Left ventricle myocardium inferior (tissue), 1 donor: ENCODE data around the gene ABR. TPM values are rescaled to one million over a fixed set of nuclear protein-coding genes. Genes with fewer than 3 reads are reported as not detected.
A peak's percentile ranks its signal among the peaks of the same experiment; 100 is the strongest.
"Not testable (repeated sequence)": the region's sequence is repeated elsewhere in the genome, so short reads cannot be mapped to it uniquely, and the experiment has no call there.

Experiments used
- DNase-seq: peaks from one replicate; pipeline ENCODE4 v3.0.0-alpha.2; 2020
- H3K27ac ChIP-seq: fragments of 200-600 bp; replicated peaks from 2 replicates; pipeline ENCODE4 v1.8.0; 2021
- H3K27me3 ChIP-seq: fragments of 200-600 bp; 2 replicates; pipeline ENCODE4 v1.8.0; 2021; ENCODE audit warnings: low read depth
- H3K36me3 ChIP-seq: fragments of 200-600 bp; 2 replicates; pipeline ENCODE4 v1.8.0; 2021
- H3K4me1 ChIP-seq: fragments of 200-600 bp; 2 replicates; pipeline ENCODE4 v1.8.0; 2021
- H3K4me3 ChIP-seq: fragments of 200-600 bp; 2 replicates; pipeline ENCODE4 v1.8.0; 2021; ENCODE audit warnings: mild to moderate bottlenecking, moderate library complexity
- H3K9me3 ChIP-seq: fragments of 200-600 bp; replicated peaks from 2 replicates; pipeline ENCODE4 v1.8.0; 2021
- intact Hi-C: fragments of 100-400 bp; cut with micrococcal nuclease; formaldehyde crosslinking; loops from one replicate; pipeline ENCODE4 v1.11.0; 2022
- total RNA-seq: library from RNA; stranded (reverse); fragmentation: NEBNext Ultra II Directional; extraction: Animal tissue kit (Norgen Biotek cat#: 25700); gene quantifications from one replicate; pipeline ENCODE4 v1.2.1, GENCODE V29; 2021
- TF ChIP-seq, protein P1 (sequence below): fragments of 200-600 bp; IDR thresholded peaks from 2 replicates; pipeline ENCODE4 v1.8.0; 2021; ENCODE audit warnings: antibody characterized with exemption, mild to moderate bottlenecking, borderline replicate concordance
- donor health status: DM: no; HTN: yes; CAD: no; lungs with severe emphysema.

ABR gene
- total RNA-seq, 1 donor from 2014 or later = 170 TPM

DNA sequence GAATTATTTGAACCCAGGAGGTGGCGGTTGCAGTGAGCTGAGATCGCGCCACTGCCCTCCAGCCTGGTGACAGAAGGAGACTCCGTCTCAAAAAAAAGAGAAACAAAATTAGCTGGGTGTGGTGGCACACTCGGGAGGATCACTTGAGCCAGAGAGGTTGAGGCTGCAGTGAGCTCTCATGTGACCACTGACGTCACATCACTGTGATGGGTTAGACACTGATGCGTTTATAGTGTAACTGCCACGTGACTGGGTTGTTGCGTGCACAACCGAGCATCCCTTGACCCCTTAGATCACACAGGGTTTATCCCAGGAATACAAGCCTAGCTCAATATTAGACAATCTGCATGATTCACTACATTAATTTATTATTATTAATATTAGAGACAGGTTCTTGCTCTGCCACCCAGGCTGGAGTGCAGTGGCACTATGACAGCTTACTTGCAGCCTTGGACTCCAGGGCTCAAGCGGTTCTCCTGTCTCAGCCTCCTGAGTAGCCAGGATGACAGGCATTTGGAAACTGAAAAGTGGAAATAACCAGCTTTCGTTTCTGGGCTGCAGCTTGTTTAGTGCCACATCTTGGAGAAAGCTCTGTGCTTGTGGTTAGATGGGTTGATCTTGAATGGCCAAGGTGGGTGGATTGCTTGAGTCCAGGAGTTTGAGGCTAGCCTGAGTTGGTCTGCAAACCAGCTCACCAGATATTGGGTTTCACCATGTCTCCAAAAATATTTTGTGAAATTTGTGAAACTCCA, 26.4 kb upstream of the ABR start:
- H3K27ac ChIP-seq = no peak overlapping the region
- no peak overlapping the region for H3K4me3 ChIP-seq
- TF ChIP-seq, protein P1, sequence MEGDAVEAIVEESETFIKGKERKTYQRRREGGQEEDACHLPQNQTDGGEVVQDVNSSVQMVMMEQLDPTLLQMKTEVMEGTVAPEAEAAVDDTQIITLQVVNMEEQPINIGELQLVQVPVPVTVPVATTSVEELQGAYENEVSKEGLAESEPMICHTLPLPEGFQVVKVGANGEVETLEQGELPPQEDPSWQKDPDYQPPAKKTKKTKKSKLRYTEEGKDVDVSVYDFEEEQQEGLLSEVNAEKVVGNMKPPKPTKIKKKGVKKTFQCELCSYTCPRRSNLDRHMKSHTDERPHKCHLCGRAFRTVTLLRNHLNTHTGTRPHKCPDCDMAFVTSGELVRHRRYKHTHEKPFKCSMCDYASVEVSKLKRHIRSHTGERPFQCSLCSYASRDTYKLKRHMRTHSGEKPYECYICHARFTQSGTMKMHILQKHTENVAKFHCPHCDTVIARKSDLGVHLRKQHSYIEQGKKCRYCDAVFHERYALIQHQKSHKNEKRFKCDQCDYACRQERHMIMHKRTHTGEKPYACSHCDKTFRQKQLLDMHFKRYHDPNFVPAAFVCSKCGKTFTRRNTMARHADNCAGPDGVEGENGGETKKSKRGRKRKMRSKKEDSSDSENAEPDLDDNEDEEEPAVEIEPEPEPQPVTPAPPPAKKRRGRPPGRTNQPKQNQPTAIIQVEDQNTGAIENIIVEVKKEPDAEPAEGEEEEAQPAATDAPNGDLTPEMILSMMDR = no peak
- intact Hi-C loops = no loop called here
- peaks cover 15% of the 10 kb centered on the region for H3K27me3 ChIP-seq
- DNase-seq = no peak
- peaks cover 8% of the 10 kb centered on the region for H3K4me1 ChIP-seq
- no peaks in the 10 kb centered on the region for H3K36me3 ChIP-seq
- no peaks in the 10 kb centered on the region for H3K9me3 ChIP-seq

DNA sequence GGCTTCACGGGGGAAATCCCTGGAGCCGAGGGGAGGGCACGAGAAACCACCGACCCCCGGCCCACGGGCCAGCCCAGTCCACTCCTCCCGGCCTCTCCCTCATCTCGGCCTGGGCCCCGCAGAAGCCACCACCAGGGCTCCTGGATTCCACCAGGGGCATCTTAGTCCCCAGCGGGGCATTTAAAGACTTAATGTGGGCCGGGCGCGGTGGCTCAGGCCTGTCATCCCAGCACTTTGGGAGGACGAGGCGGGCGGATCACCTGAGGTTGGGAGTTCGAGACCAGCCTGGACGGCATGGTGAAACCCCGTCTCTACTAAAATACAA, 24.1 kb upstream of the ABR start:
- DNase-seq = no peak
- Histone ChIP-seq H3K9me3 (no peaks in the 10 kb centered on the region), H3K27ac (peak overlapping the region; percentile 82), H3K36me3 (no peaks in the 10 kb centered on the region), H3K4me3 (peak overlapping the region; percentile 71), H3K4me1 (peaks cover 10% of the 10 kb centered on the region), H3K27me3 (no peaks in the 10 kb centered on the region)
- TF ChIP-seq, protein P1 = peak; percentile 29
- intact Hi-C loops = no loop called here

DNA sequence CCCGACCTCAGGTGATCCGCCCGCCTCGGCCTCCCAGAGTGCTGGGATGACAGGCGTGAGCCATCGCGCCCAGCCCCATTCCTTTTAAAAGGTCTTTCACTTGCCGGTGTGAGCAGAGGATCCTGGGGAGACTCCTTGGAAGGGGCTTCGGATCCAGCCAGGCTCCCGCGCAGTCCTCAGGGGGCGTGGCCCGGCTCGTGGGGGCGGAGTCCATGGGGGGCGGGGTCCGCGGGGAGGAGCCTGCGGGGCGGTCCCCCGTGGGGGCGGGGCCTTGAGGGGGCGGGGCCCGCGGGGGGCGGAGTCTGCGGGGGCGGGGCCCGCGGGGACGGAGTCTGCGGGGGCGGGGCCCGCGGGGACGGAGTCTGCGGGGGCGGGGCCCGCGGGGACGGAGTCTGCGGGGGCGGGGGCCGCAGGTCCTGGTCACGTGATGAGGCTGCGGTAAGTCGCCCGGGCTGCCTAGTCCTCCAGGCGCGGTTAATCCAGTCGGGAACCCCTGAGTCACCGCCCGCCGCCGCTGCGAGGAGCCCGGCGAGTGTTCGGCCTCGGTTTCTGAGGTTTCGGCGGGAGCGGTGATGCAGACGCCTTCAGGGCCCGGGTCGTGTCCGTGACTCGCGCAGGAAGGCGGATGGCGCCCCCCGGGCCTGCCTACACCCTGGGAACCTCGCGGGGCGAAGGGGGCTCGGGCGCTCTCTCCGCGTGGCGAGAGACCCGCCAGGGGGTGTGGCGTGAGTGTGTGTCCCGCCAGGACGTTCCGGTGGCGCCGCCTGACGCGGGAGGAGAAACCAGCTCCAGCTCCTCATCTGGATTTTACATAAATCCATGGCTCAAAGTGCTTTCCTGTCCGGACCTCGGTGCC, 23.6 kb upstream of the ABR start:
- intact Hi-C loops = no loop called here
- Histone ChIP-seq H3K27me3 (no peaks in the 10 kb centered on the region), H3K9me3 (no peaks in the 10 kb centered on the region), H3K36me3 (no peaks in the 10 kb centered on the region), H3K4me3 (peak overlapping the region; percentile 71), H3K4me1 (peaks cover 15% of the 10 kb centered on the region), H3K27ac (peak overlapping the region; percentile 82)
- peak; percentile 63 for DNase-seq
- TF ChIP-seq, protein P1 = no peak

DNA sequence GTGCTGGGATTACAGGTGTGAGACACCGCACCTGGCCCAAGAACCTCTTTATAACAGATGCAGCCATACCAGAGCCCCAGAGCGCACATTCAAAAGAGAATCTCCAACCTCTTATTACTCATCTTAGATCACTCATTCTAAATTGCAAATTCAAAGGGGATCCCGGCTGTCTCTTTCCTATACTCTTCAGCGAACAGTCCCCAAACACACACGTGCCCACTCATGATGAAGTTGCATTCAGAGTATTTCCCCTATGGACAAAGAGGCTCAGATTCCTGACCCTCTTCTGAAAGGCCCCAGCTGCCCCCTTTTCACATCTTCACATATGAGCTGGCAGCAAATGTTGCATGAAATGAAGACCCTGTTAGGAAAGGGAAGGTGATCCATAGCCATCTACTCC, 22.5 kb upstream of the ABR start:
- Histone ChIP-seq H3K4me1 (peaks cover 20% of the 10 kb centered on the region), H3K4me3 (no peak overlapping the region), H3K27ac (no peak overlapping the region), H3K27me3 (no peaks in the 10 kb centered on the region), H3K9me3 (no peaks in the 10 kb centered on the region), H3K36me3 (no peaks in the 10 kb centered on the region)
- intact Hi-C loops = no loop called here
- DNase-seq = no peak
- TF ChIP-seq, protein P1 = no peak

DNA sequence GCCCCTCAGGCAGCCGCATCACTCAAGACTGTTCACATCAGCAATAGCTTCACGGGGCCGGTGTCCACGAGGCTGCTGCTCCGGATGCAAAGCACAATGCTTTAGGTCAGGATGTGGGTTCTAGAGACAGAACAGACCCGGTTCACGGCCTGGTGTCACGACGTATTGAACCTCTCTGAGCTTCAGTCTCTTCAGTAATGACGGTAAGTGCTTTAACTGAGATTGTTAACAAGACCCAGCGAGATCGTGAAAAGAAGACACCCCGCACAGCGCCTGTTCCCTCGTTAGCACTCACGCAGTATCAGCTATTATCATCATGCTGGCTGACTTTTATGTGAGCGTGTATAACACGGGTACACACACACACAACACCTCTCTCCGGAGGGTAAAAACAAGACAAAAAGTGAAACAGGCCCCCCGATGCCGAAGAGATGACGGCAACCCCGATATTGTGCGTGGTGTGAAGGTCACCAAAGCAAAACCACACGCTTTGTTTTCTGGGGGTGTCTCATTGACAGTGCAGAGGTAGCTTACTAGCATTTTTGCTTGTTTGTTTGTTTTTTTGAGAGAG, 21.4 kb upstream of the ABR start:
- H3K9me3 ChIP-seq = no peaks in the 10 kb centered on the region
- TF ChIP-seq, protein P1 = no peak
- no peak overlapping the region for H3K27ac ChIP-seq
- no peak for DNase-seq
- no peaks in the 10 kb centered on the region for H3K27me3 ChIP-seq
- no peak overlapping the region for H3K4me3 ChIP-seq
- peaks cover 20% of the 10 kb centered on the region for H3K4me1 ChIP-seq
- H3K36me3 ChIP-seq = no peaks in the 10 kb centered on the region
- intact Hi-C loops = no loop called here

DNA sequence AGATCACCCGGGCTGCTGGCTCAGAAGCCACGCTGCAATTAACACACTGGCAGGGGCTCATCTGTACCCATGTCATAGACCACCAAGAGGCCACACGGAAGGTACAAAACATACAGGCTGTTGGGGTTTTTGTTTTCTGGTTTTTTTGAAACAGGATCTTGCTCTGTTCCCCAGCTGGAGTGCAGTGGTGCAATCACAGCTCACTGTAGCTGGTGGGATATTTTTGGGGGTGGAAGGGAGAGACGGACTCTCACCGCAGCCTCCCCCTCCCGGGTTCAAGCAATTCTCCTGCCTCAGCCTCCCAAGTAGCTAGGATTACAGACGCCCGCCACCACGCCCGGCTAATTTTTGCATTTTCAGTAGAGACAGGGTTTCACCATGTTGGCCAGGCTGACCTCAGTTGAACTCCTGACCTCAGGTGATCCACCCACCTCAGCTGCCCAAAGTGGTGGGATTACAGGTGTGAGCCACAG, 19.5 kb upstream of the ABR start:
- intact Hi-C loops = not testable (repeated sequence)

More for the DNA sequence above, 19.5 kb upstream of the ABR start:
- H3K4me3 ChIP-seq, H3K9me3 ChIP-seq, H3K27ac ChIP-seq, H3K36me3 ChIP-seq, DNase-seq, H3K27me3 ChIP-seq: not testable (repeated sequence)
- peaks cover 20% of the 10 kb centered on the region for H3K4me1 ChIP-seq
